Tibial artery (tissue), 4 donors: Measurements from ENCODE around the gene NTMT1.

Experiments
- DNase-seq, 2 donors: peaks; one replicate each; pipeline ENCODE4 v3.0.0-alpha.2; 2019
- H3K27ac ChIP-seq, 2 donors: fragments of 200-600 bp; sonication (generic) in 1 of 2; 1 replicate in 1 of 2; 2 replicates in 1 of 2; pipeline ENCODE4 v1.5.1; 2018 to 2019; ENCODE audit warnings: mild to moderate bottlenecking in 1 of 2
- H3K27me3 ChIP-seq, 2 donors: fragments of 200-600 bp; sonication (generic) in 1 of 2; one replicate each; pipeline versions ENCODE4 v1.5.1 to v1.6.0; 2016 to 2019
- H3K36me3 ChIP-seq, 3 donors: fragments of 200-600 bp; sonication (generic) in 2 of 3; one replicate each; pipeline ENCODE4 v1.5.1; 2016 to 2019; ENCODE audit warnings: mild to moderate bottlenecking in 2 of 3
- H3K4me1 ChIP-seq, 4 donors: fragments of 200-600 bp; sonication (generic) in 2 of 4; 1 replicate in 3 of 4; 2 replicates in 1 of 4; pipeline ENCODE4 v1.5.1; 2016 to 2019
- H3K4me3 ChIP-seq, 2 donors: fragments of 200-600 bp; sonication (generic) in 1 of 2; 1 replicate in 1 of 2; 2 replicates in 1 of 2; pipeline ENCODE4 v1.5.1; 2018 to 2019; ENCODE audit warnings: mild to moderate bottlenecking in 2 of 2
- H3K9me3 ChIP-seq, 3 donors: fragments of 200-600 bp; sonication (generic) in 1 of 3; one replicate each; pipeline ENCODE4 v1.5.1; 2016 to 2019
- CTCF ChIP-seq, 2 experiments: fragments of 200-600 bp in 1 of 2; fragments of 450-650 bp in 1 of 2; IDR thresholded peaks; one replicate each; pipeline ENCODE4 v1.5.1; 2017 to 2019; ENCODE audit warnings: antibody characterized with exemption in 2 of 2, mild to moderate bottlenecking in 1 of 2, moderate library complexity in 1 of 2
- intact Hi-C: fragments of 100-400 bp; cut with DNase I; formaldehyde crosslinking; loops from one replicate; pipeline ENCODE4 v1.15.0; 2023; ENCODE audit warnings: low total_unique reads

NTMT1 gene

GRCh38 chr9:129582855-129583254 is 43.1 kb upstream of the NTMT1 start:
- Histone ChIP-seq H3K27ac (no peak overlapping the region), H3K36me3 (no peaks in the 10 kb centered on the region), H3K9me3 (no peaks in the 10 kb centered on the region), H3K4me3 (no peak overlapping the region), H3K4me1 (peaks cover 0 to 4% (median 0%) of the 10 kb centered on the region in 4 donors), H3K27me3 (no peaks in the 10 kb centered on the region)
- intact Hi-C loops, result no loop called here
- DNase-seq, result no peak
- TF ChIP-seq CTCF (IDR thresholded peaks at IDR 0.05), result no peak

GRCh38 chr9:129583308-129584038 is 42.5 kb upstream of the NTMT1 start:
- Histone ChIP-seq H3K4me1 (peaks cover 0 to 4% (median 0%) of the 10 kb centered on the region in 4 donors), H3K27me3 (no peaks in the 10 kb centered on the region), H3K4me3 (no peak overlapping the region), H3K9me3 (no peaks in the 10 kb centered on the region), H3K36me3 (no peaks in the 10 kb centered on the region), H3K27ac (no peak overlapping the region)
- DNase-seq, result no peak
- no peak for TF ChIP-seq CTCF (IDR thresholded peaks at IDR 0.05)
- intact Hi-C loops, result no loop called here

GRCh38 chr9:129584136-129584535 is 41.8 kb upstream of the NTMT1 start:
- peak; percentile 77 for DNase-seq
- Histone ChIP-seq H3K36me3 (no peaks in the 10 kb centered on the region), H3K27me3 (no peaks in the 10 kb centered on the region), H3K9me3 (no peaks in the 10 kb centered on the region), H3K27ac (no peak overlapping the region), H3K4me3 (no peak overlapping the region), H3K4me1 (peaks cover 0 to 4% (median 0%) of the 10 kb centered on the region in 4 donors)
- intact Hi-C loops, result no loop called here
- TF ChIP-seq CTCF (IDR thresholded peaks at IDR 0.05), result no peak

- H3K4me3 ChIP-seq, result no peak overlapping the region
- intact Hi-C loops, result no loop called here
- no peak for TF ChIP-seq CTCF (IDR thresholded peaks at IDR 0.05)
Observed at GRCh38 chr9:129585352-129585751, 40.6 kb upstream of the NTMT1 start.

GRCh38 chr9:129586245-129586644 is 39.7 kb upstream of the NTMT1 start:
- no peak overlapping the region for H3K27ac ChIP-seq
- intact Hi-C loops, result no loop called here
- DNase-seq, result no peak
- no peak for TF ChIP-seq CTCF (IDR thresholded peaks at IDR 0.05)
- no peaks in the 10 kb centered on the region for H3K36me3 ChIP-seq
- H3K27me3 ChIP-seq, result no peaks in the 10 kb centered on the region
- no peaks in the 10 kb centered on the region for H3K9me3 ChIP-seq
- peaks cover 0 to 4% (median 0%) of the 10 kb centered on the region in 4 donors for H3K4me1 ChIP-seq
- H3K4me3 ChIP-seq, result no peak overlapping the region

More at GRCh38 chr9:129585352-129585751, 40.6 kb upstream of the NTMT1 start:
- DNase-seq, result no peak
- no peaks in the 10 kb centered on the region for H3K9me3 ChIP-seq
- H3K27me3 ChIP-seq, result no peaks in the 10 kb centered on the region
- peaks cover 0 to 4% (median 0%) of the 10 kb centered on the region in 4 donors for H3K4me1 ChIP-seq
- H3K27ac ChIP-seq, result no peak overlapping the region
- no peaks in the 10 kb centered on the region for H3K36me3 ChIP-seq
